GM10266 (cell line): ENCODE data around the gene FAM171A2.

Experiments
- DNase-seq: peaks from one replicate; pipeline ENCODE4 v3.0.0; 2012; ENCODE audit errors: extremely low spot score
- CTCF ChIP-seq: IDR thresholded peaks from 2 replicates; pipeline ENCODE4 v1.5.1; 2012; ENCODE audit warnings: mild to moderate bottlenecking, low read depth; ENCODE audit not compliant: control insufficient read depth, insufficient read depth; ENCODE audit errors: missing control alignments

Gene FAM171A2

GRCh38 chr17:44314524-44314868 lies 49.2 kb downstream of the FAM171A2 start:
- TF ChIP-seq CTCF, result no peak
- no peak for DNase-seq

- no peak for DNase-seq
- TF ChIP-seq CTCF, result no peak
Observed at GRCh38 chr17:44314031-44314430, 49.6 kb downstream of the FAM171A2 start.

GRCh38 chr17:44312396-44313104 lies 51.1 kb downstream of the FAM171A2 start:
- no peak for DNase-seq
- no peak for TF ChIP-seq CTCF

GRCh38 chr17:44311562-44312181 lies 52.0 kb downstream of the FAM171A2 start:
- TF ChIP-seq CTCF, result no peak
- no peak for DNase-seq

GRCh38 chr17:44310609-44311376 lies 52.9 kb downstream of the FAM171A2 start:
- TF ChIP-seq CTCF, result no peak
- peak; percentile 9 for DNase-seq

GRCh38 chr17:44310188-44310587 lies 53.5 kb downstream of the FAM171A2 start:
- no peak for TF ChIP-seq CTCF

GRCh38 chr17:44309472-44309871 lies 54.2 kb downstream of the FAM171A2 start:
- TF ChIP-seq CTCF, result no peak

More at GRCh38 chr17:44310188-44310587, 53.5 kb downstream of the FAM171A2 start:
- DNase-seq, result peak; percentile 16

More at GRCh38 chr17:44309472-44309871, 54.2 kb downstream of the FAM171A2 start:
- DNase-seq, result no peak
